OCI-LY7 (cell line): Measurements from ENCODE around the gene UNC79. TPM values are rescaled to one million over a fixed set of nuclear protein-coding genes. Genes with fewer than 3 reads are reported as not detected.

Experiments
- BruUV-seq: library from RNA; stranded (reverse); fragments of 400-500 nt; replicated peaks from 2 replicates; lab custom pipeline; 2021; lab: Mats Ljungman, UMichigan
- CTCF ChIA-PET: fragments of 300-600 bp; sonication (Branson Sonifier 250); formaldehyde crosslinking; loops from one replicate; lab custom pipeline; 2022; ENCODE audit warnings: antibody characterized with exemption; ENCODE audit not compliant: unreplicated experiment; lab: Charles Lee
- POLR2A ChIA-PET: fragments of 300-600 bp; sonication (Branson Sonifier 250); formaldehyde crosslinking; loops from one replicate; lab custom pipeline; 2022; ENCODE audit warnings: antibody characterized with exemption; lab: Charles Lee
- DNase-seq: peaks from one replicate; pipeline ENCODE4 v3.0.0-alpha.2; 2015; ENCODE audit warnings: low spot score
- H2AFZ ChIP-seq: fragments of 200-600 bp; sonication (generic), shearing (Covaris generic); 2 replicates; pipeline ENCODE4 v1.6.1; 2014; ENCODE audit warnings: mild to moderate bottlenecking, antibody characterized with exemption, low read length, moderate library complexity
- H3K27ac ChIP-seq: fragments of 200-600 bp; sonication (generic); 2 replicates; pipeline ENCODE4 v1.5.1; 2014; ENCODE audit warnings: mixed run types, low read depth, mild to moderate bottlenecking, moderate library complexity, low read length, inconsistent platforms; ENCODE audit not compliant: poor library complexity, severe bottlenecking
- H3K36me3 ChIP-seq: fragments of 200-600 bp; sonication (generic); 2 replicates; pipeline ENCODE4 v1.6.1; 2014; ENCODE audit warnings: mild to moderate bottlenecking, antibody characterized with exemption, low read length, moderate library complexity, mixed read lengths; ENCODE audit not compliant: insufficient read depth
- H3K4me1 ChIP-seq: fragments of 200-600 bp; sonication (generic); 2 replicates; pipeline ENCODE4 v1.5.1; 2014; ENCODE audit warnings: mild to moderate bottlenecking, low read length; ENCODE audit not compliant: insufficient read depth, poor library complexity, severe bottlenecking
- H3K4me2 ChIP-seq: fragments of 200-600 bp; sonication (generic); 2 replicates; pipeline ENCODE4 v1.6.1; 2014; ENCODE audit warnings: mild to moderate bottlenecking, low read length
- H3K4me3 ChIP-seq: fragments of 200-600 bp; sonication (generic); 2 replicates; pipeline ENCODE4 v1.5.1; 2014; ENCODE audit warnings: mild to moderate bottlenecking, low read depth, low read length; ENCODE audit not compliant: poor library complexity, severe bottlenecking
- H3K79me2 ChIP-seq: fragments of 200-600 bp; sonication (generic); 2 replicates; pipeline ENCODE4 v1.6.1; 2016; ENCODE audit warnings: low read depth, mild to moderate bottlenecking, low read length, moderate library complexity, mixed read lengths; ENCODE audit not compliant: insufficient read depth
- H3K9me2 ChIP-seq: fragments of 200-600 bp; sonication (generic); 2 replicates; pipeline ENCODE4 v1.6.1; 2016; ENCODE audit warnings: mild to moderate bottlenecking, low read length, mixed read lengths; ENCODE audit not compliant: insufficient read depth
- H3K9me3 ChIP-seq: fragments of 200-600 bp; sonication (generic); 2 replicates; pipeline ENCODE4 v1.6.1; 2014; ENCODE audit warnings: mild to moderate bottlenecking, mixed run types, low read length, mixed read lengths
- H4K20me1 ChIP-seq: fragments of 200-600 bp; sonication (generic); 2 replicates; pipeline ENCODE4 v1.6.1; 2014; ENCODE audit warnings: mild to moderate bottlenecking, antibody characterized with exemption, low read length, moderate library complexity, mixed read lengths; ENCODE audit not compliant: insufficient read depth
- CTCF ChIP-seq: fragments of 200-600 bp; sonication (generic); conservative IDR thresholded peaks from 2 replicates; pipeline ENCODE4 v1.5.1; 2014; ENCODE audit warnings: mild to moderate bottlenecking, antibody characterized with exemption, low read length, moderate library complexity, mixed read lengths
- EZH2phosphoT487 ChIP-seq: fragments of 200-600 bp; sonication (generic); IDR thresholded peaks from 2 replicates; pipeline ENCODE4 v1.6.1; 2018; ENCODE audit warnings: low read depth, borderline replicate concordance, mild to moderate bottlenecking, mixed run types, antibody characterized with exemption, low read length, moderate library complexity, mixed read lengths
- intact Hi-C: fragments of 100-400 bp; cut with micrococcal nuclease; formaldehyde crosslinking; loops from one replicate; pipeline ENCODE4 v1.10.0; 2022; ENCODE audit not compliant: unreplicated experiment
- total RNA-seq, 2 experiments: library from RNA; depleted of rRNA in 1 of 2; stranded (reverse); fragments of >200 nt in 1 of 2; shearing (Covaris generic) in 1 of 2; gene quantifications; 2 replicates each; pipeline ENCODE4 v1.2.3, GENCODE V29; 2014 to 2022

Gene UNC79
- total RNA-seq, 2 experiments from 2014 or later: 0.17 to 0.19 TPM

GRCh38 chr14:93686268-93686667 lies 255.5 kb downstream of the UNC79 start:
- Histone ChIP-seq H3K27ac (no peak overlapping the region), H3K4me2 (no peak overlapping the region), H3K4me1 (no peaks in the 10 kb centered on the region), H3K79me2 (no peaks in the 10 kb centered on the region), H2AFZ (no peak overlapping the region), H3K9me2 (no peaks in the 10 kb centered on the region), H3K4me3 (no peak overlapping the region), H3K36me3 (no peaks in the 10 kb centered on the region), H4K20me1 (no peaks in the 10 kb centered on the region), H3K9me3 (no peaks in the 10 kb centered on the region)
- no peak for DNase-seq
- BruUV-seq: no TSS peak
- intact Hi-C loops: no loop called here
- TF ChIP-seq CTCF (no peak), EZH2phosphoT487 (no peak)
- CTCF ChIA-PET: no interaction called here
- POLR2A ChIA-PET: no interaction called here

- no peak overlapping the region for H3K4me2 ChIP-seq
- ChIA-PET CTCF (no interaction called here), POLR2A (no interaction called here)
- H3K4me1 ChIP-seq: no peaks in the 10 kb centered on the region
- no peak overlapping the region for H2AFZ ChIP-seq
- no peaks in the 10 kb centered on the region for H3K79me2 ChIP-seq
- H3K4me3 ChIP-seq: no peak overlapping the region
- no peaks in the 10 kb centered on the region for H3K9me3 ChIP-seq
- H3K27ac ChIP-seq: no peak overlapping the region
- no peaks in the 10 kb centered on the region for H3K9me2 ChIP-seq
- no peak for DNase-seq
- intact Hi-C loops: no loop called here
- H4K20me1 ChIP-seq: no peaks in the 10 kb centered on the region
- no peaks in the 10 kb centered on the region for H3K36me3 ChIP-seq
- TF ChIP-seq EZH2phosphoT487 (no peak), CTCF (no peak)
- BruUV-seq: no TSS peak
These were observed 257.5 kb downstream of the UNC79 start for GRCh38 chr14:93688239-93688666.

- no peak for DNase-seq
- BruUV-seq: no TSS peak
- no peak overlapping the region for H3K4me3 ChIP-seq
- no peaks in the 10 kb centered on the region for H3K9me3 ChIP-seq
- no peaks in the 10 kb centered on the region for H3K9me2 ChIP-seq
- no peak for TF ChIP-seq EZH2phosphoT487
- no peak for TF ChIP-seq CTCF
- H2AFZ ChIP-seq: no peak overlapping the region
- H4K20me1 ChIP-seq: no peaks in the 10 kb centered on the region
- no peaks in the 10 kb centered on the region for H3K79me2 ChIP-seq
- H3K4me2 ChIP-seq: no peak overlapping the region
- no peaks in the 10 kb centered on the region for H3K4me1 ChIP-seq
- no peaks in the 10 kb centered on the region for H3K36me3 ChIP-seq
- H3K27ac ChIP-seq: no peak overlapping the region
- ChIA-PET CTCF (no interaction called here), POLR2A (interaction anchor here (0.6 kb wide), 1 partner anchor 297 kb away, joined by 3 read pairs; no protein-coding TSS in a partner anchor)
- intact Hi-C loops: no loop called here
These were observed 258.1 kb downstream of the UNC79 start for GRCh38 chr14:93688820-93689219.
